IMR-90 (cell line): Measurements from ENCODE around the gene C14orf119. TPM values are rescaled to one million over a fixed set of nuclear protein-coding genes. Genes with fewer than 3 reads are reported as not detected.
A peak's percentile ranks its signal among the peaks of the same experiment; 100 is the strongest.

Experiments
- ATAC-seq: fragments of 200-7000 bp; cut with Tn5 transposase; 2 replicates; pipeline ENCODE4 v1.9.1; 2020; ENCODE audit warnings: low read depth, mild to moderate bottlenecking, moderate library complexity
- BruUV-seq: library from RNA; stranded (reverse); fragments of 400-500 nt; replicated peaks from 2 replicates; lab custom pipeline; 2021; lab: Mats Ljungman, UMichigan
- CTCF ChIA-PET: fragments of 300-600 bp; formaldehyde crosslinking; extraction: SDS; loops from one replicate; lab custom pipeline; 2021; ENCODE audit warnings: antibody characterized with exemption; lab: Yijun Ruan, JAX
- POLR2A ChIA-PET: fragments of 300-600 bp; sonication (Branson Sonifier 250); formaldehyde crosslinking; loops from one replicate; lab custom pipeline; 2022; ENCODE audit warnings: antibody characterized with exemption; ENCODE audit not compliant: unreplicated experiment; lab: Charles Lee
- DNase-seq: peaks from one replicate; pipeline ENCODE4 v3.0.0; 2013
- H2AFZ ChIP-seq: replicated peaks from 2 replicates; pipeline ENCODE3; 2013; ENCODE audit warnings: low read length, mild to moderate bottlenecking; ENCODE audit not compliant: poor library complexity
- H2AK5ac ChIP-seq: 2 replicates; pipeline ENCODE4 v1.6.1; 2013; ENCODE audit warnings: low read depth, low read length, inconsistent platforms
- H2AK9ac ChIP-seq: replicated peaks from 2 replicates; pipeline ENCODE3; 2013; ENCODE audit warnings: mild to moderate bottlenecking, low read depth, low read length, moderate library complexity; ENCODE audit not compliant: poor library complexity
- H2BK120ac ChIP-seq: 2 replicates; pipeline ENCODE4 v1.6.1; 2013; ENCODE audit warnings: low read depth, low read length, inconsistent platforms
- H2BK15ac ChIP-seq: 3 replicates; pipeline ENCODE4 v1.6.1; 2013; ENCODE audit warnings: low read depth, low read length, inconsistent platforms
- H2BK20ac ChIP-seq: 2 replicates; pipeline ENCODE4 v1.6.1; 2013; ENCODE audit warnings: low read depth, mild to moderate bottlenecking, inconsistent platforms, low read length, moderate library complexity
- H2BK5ac ChIP-seq: 2 replicates; pipeline ENCODE4 v1.6.1; 2013; ENCODE audit warnings: mild to moderate bottlenecking, low read depth, low read length, inconsistent platforms; ENCODE audit not compliant: poor library complexity, severe bottlenecking
- H3K14ac ChIP-seq: replicated peaks from 2 replicates; pipeline ENCODE4 v1.6.1; 2013; ENCODE audit warnings: low read depth, low read length, inconsistent platforms
- H3K18ac ChIP-seq: 2 replicates; pipeline ENCODE4 v1.6.1; 2013; ENCODE audit warnings: low read depth, low read length, control low read depth
- H3K23ac ChIP-seq: 2 replicates; pipeline ENCODE4 v1.6.1; 2013; ENCODE audit warnings: low read depth, low read length, inconsistent platforms
- H3K27ac ChIP-seq: 2 replicates; pipeline ENCODE4 v1.5.1; 2013; ENCODE audit warnings: mild to moderate bottlenecking, control low read depth, low read length; ENCODE audit not compliant: insufficient read depth
- H3K27me3 ChIP-seq: 2 replicates; pipeline ENCODE4 v1.6.1; 2013; ENCODE audit warnings: low read length; ENCODE audit not compliant: control insufficient read depth, insufficient read depth
- H3K36me3 ChIP-seq: 2 replicates; pipeline ENCODE4 v1.6.1; 2013; ENCODE audit warnings: low read length, mixed read lengths; ENCODE audit not compliant: control insufficient read depth, insufficient read depth
- H3K4ac ChIP-seq: 2 replicates; pipeline ENCODE4 v1.6.1; 2013; ENCODE audit warnings: low read depth, low read length, inconsistent platforms
- H3K4me1 ChIP-seq: 2 replicates; pipeline ENCODE4 v1.6.1; 2013; ENCODE audit warnings: low read length, mixed read lengths; ENCODE audit not compliant: control insufficient read depth, insufficient read depth
- H3K4me2 ChIP-seq: 2 replicates; pipeline ENCODE4 v1.6.1; 2013; ENCODE audit warnings: low read depth, mild to moderate bottlenecking, control low read depth, low read length, moderate library complexity
- H3K4me3 ChIP-seq: 2 replicates; pipeline ENCODE4 v1.5.1; 2013; ENCODE audit warnings: low read depth, mild to moderate bottlenecking, control low read depth, low read length, moderate library complexity; ENCODE audit not compliant: insufficient read depth
- H3K56ac ChIP-seq: 2 replicates; pipeline ENCODE4 v1.6.1; 2013; ENCODE audit warnings: low read length, inconsistent platforms; ENCODE audit not compliant: insufficient read depth; ENCODE audit errors: extremely low read depth
- H3K79me1 ChIP-seq, 2 experiments: 2 replicates each; pipeline ENCODE4 v1.6.1; 2013; ENCODE audit warnings: low read length in 2 of 2, inconsistent platforms in 1 of 2, low read depth in 1 of 2
- H3K9ac ChIP-seq: 2 replicates; pipeline ENCODE4 v1.6.1; 2013; ENCODE audit warnings: low read depth, low read length, control low read depth
- H3K9me1 ChIP-seq: 2 replicates; pipeline ENCODE4 v1.6.1; 2013; ENCODE audit warnings: low read length, inconsistent platforms; ENCODE audit not compliant: insufficient read depth
- H3K9me3 ChIP-seq: 2 replicates; pipeline ENCODE4 v1.6.1; 2013; ENCODE audit warnings: low read length; ENCODE audit not compliant: control insufficient read depth, insufficient read depth
- H4K20me1 ChIP-seq: 2 replicates; pipeline ENCODE4 v1.6.1; 2013; ENCODE audit warnings: low read length, inconsistent platforms; ENCODE audit not compliant: insufficient read depth
- H4K5ac ChIP-seq: 2 replicates; pipeline ENCODE4 v1.6.1; 2013; ENCODE audit warnings: mild to moderate bottlenecking, low read depth, low read length, control low read depth
- H4K8ac ChIP-seq, 2 experiments: 2 replicates each; pipeline ENCODE4 v1.6.1; 2013; ENCODE audit warnings: low read depth in 2 of 2, low read length in 2 of 2, control low read depth in 1 of 2, inconsistent platforms in 1 of 2
- H4K91ac ChIP-seq: 2 replicates; pipeline ENCODE4 v1.6.1; 2013; ENCODE audit warnings: low read depth, low read length, inconsistent platforms; ENCODE audit not compliant: insufficient read depth
- BHLHE40 ChIP-seq: fragments of 150-350 bp; IDR thresholded peaks from 2 replicates; pipeline ENCODE4 v1.6.1; 2016; ENCODE audit warnings: mild to moderate bottlenecking, low read depth, low read length
- CEBPB ChIP-seq: IDR thresholded peaks from 2 replicates; pipeline ENCODE4 v1.6.1; 2012; ENCODE audit warnings: low read depth, low read length, improper control_type of control experiment
- FOS ChIP-seq: fragments of 150-350 bp; IDR thresholded peaks from 2 replicates; pipeline ENCODE4 v1.6.1; 2016; ENCODE audit warnings: low read depth, low read length
- MAFK ChIP-seq: IDR thresholded peaks from 2 replicates; pipeline ENCODE4 v1.6.1; 2012; ENCODE audit warnings: low read depth, low read length, improper control_type of control experiment
- MAZ ChIP-seq: IDR thresholded peaks from 2 replicates; pipeline ENCODE4 v1.6.1; 2012; ENCODE audit warnings: low read depth, mild to moderate bottlenecking, low read length, improper control_type of control experiment, moderate library complexity, borderline replicate concordance
- MXI1 ChIP-seq: IDR thresholded peaks from 2 replicates; pipeline ENCODE4 v1.6.1; 2012; ENCODE audit warnings: low read depth, mild to moderate bottlenecking, low read length, moderate library complexity, borderline replicate concordance
- NFE2L2 ChIP-seq: fragments of 150-350 bp; IDR thresholded peaks from 2 replicates; pipeline ENCODE4 v1.6.1; 2016; ENCODE audit warnings: low read depth, mild to moderate bottlenecking, low read length
- RAD21 ChIP-seq: IDR thresholded peaks from 2 replicates; pipeline ENCODE4 v1.6.1; 2012; ENCODE audit warnings: low read length, improper control_type of control experiment
- RFX5 ChIP-seq: IDR thresholded peaks from 2 replicates; pipeline ENCODE4 v1.8.0; 2012; ENCODE audit warnings: low read depth, mild to moderate bottlenecking, low read length, moderate library complexity
- SMC3 ChIP-seq: fragments of 150-350 bp; IDR thresholded peaks from 2 replicates; pipeline ENCODE4 v1.6.1; 2016; ENCODE audit warnings: low read depth, mild to moderate bottlenecking, antibody characterized with exemption, low read length, moderate library complexity
- WGBS, 2 experiments: methylation state at CpG; one replicate each; pipeline versions ENCODE4 v1.1.5 to v1.1.7; 2013; ENCODE audit warnings: missing lambda C conversion rate in 2 of 2; ENCODE audit not compliant: insufficient read length in 1 of 2; ENCODE audit errors: extremely low coverage in 2 of 2; 5-methylcytosine and 5-hydroxymethylcytosine counted together
- dilution Hi-C: fragments of 300-500 bp; cut with HindIII; formaldehyde crosslinking; loops from one replicate; pipeline ENCODE4 v1.14.3; 2018; ENCODE audit warnings: low sequenced_read_pairs; ENCODE audit not compliant: unreplicated experiment
- in situ Hi-C: fragments of 300-500 bp; cut with MboI; formaldehyde crosslinking; loops from 3 replicates; pipeline ENCODE4 v1.14.3; 2019; ENCODE audit warnings: low sequenced_read_pairs, inconsistent platforms, mixed read lengths
- intact Hi-C: fragments of 100-400 bp; cut with micrococcal nuclease; formaldehyde crosslinking; loops from 2 replicates; pipeline ENCODE4 v1.10.0; 2022
- polyA plus RNA-seq, 3 experiments: library from polyadenylated mRNA; depleted of rRNA; stranded (reverse); fragments of >200 nt; gene quantifications; 2 replicates each; pipeline ENCODE4 v1.2.3, GENCODE V29; 2012; ENCODE audit warnings: low replicate concordance in 1 of 3
- total RNA-seq: library from RNA; depleted of rRNA; stranded (reverse); fragments of >200 nt; gene quantifications from 2 replicates; pipeline ENCODE4 v1.2.3, GENCODE V29; 2012
- TF ChIP-seq, protein P1 (sequence below): fragments of 150-350 bp; IDR thresholded peaks from 2 replicates; pipeline ENCODE4 v1.6.1; 2017; ENCODE audit warnings: mild to moderate bottlenecking, antibody characterized with exemption, low read length, low read depth
- TF ChIP-seq, protein P2 (sequence below): fragments of 150-350 bp; IDR thresholded peaks from 2 replicates; pipeline ENCODE4 v1.6.1; 2016; ENCODE audit warnings: low read depth, mild to moderate bottlenecking, low read length, moderate library complexity, borderline replicate concordance
- TF ChIP-seq, protein P3 (sequence below): conservative IDR thresholded peaks from 2 replicates; pipeline ENCODE4 v1.5.1; 2012; ENCODE audit warnings: mild to moderate bottlenecking, low read depth, low read length, improper control_type of control experiment

C14orf119 gene
- total and polyA plus RNA-seq, 2 of the 4 experiments (the other 2 are of a cell fraction) = 74.0 to 83.7 TPM

DNA sequence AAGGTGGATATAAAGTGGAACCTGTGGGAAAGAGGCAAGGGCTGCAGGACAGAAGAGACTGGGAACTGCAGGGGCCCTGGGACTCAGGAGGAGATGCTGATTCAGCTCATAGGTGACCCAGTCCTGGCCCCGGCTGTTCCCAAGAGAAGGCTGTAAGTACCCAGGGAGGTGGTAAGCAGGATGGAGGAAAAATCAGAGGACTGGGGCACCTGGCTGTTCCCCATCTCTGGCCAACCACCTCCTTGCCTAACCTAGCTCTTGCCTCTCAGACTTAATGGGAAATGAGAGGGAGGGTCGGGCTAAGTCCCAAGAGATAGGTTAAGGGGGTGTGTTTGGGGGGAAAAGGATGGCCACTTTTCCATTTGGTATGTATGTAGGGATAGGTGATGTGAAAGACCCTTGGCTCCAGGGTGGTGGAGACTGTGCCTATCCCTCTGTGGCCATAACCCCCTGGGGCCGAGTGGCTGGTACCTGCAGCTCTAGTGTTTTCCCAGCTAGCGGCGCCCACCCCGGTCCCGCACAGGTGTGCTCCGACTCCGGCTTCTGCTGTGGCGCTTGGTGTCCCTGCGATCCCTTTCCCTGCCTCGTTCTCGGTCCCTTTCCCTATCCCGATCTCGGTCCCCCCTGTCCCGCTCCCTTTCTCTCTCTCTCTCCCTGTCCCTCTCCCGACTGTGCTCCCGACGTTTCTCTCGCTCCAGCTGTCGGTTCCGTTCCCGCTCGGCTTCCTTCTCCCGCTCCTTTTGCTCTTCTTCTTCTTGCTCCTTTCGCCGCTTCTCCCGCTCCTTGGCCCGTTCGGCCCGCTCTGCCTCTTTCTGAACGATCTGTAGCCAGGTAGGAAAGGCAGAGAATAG, 36.4 kb upstream of the C14orf119 start:
- Histone ChIP-seq H2AFZ (no peak overlapping the region), H3K36me3 (peaks cover 47% of the 10 kb centered on the region), H2BK5ac (no peak overlapping the region), H2BK120ac (no peak overlapping the region), H4K8ac (no peak overlapping the region), H2AK9ac (no peak overlapping the region), H3K9me1 (peaks cover 5% of the 10 kb centered on the region; the same call in 1 of the 2 replicates), H4K20me1 (peaks cover 21% of the 10 kb centered on the region), H3K79me1 (peaks cover 5 to 53% of the 10 kb centered on the region in 2 experiments), H3K18ac (no peak overlapping the region), H3K14ac (no peak overlapping the region), H3K27me3 (no peaks in the 10 kb centered on the region), H2BK15ac (no peak overlapping the region), H3K4me2 (no peak overlapping the region), H4K5ac (no peak overlapping the region), H3K23ac (no peak overlapping the region), H3K9me3 (no peaks in the 10 kb centered on the region), H3K4ac (no peak overlapping the region), H3K27ac (no peak overlapping the region), H2AK5ac (no peak overlapping the region), H3K56ac (no peak overlapping the region), H3K4me1 (peaks cover 19% of the 10 kb centered on the region), H3K4me3 (no peak overlapping the region), H2BK20ac (no peak overlapping the region), H4K91ac (no peak overlapping the region), H3K9ac (no peak overlapping the region)
- ChIA-PET POLR2A (interaction anchor here (0.7 to 0.8 kb wide), 2 partner anchors 12 to 81 kb away, joined by 3 read pairs; no protein-coding TSS in a partner anchor), CTCF (interaction anchor here (1.0 to 2.2 kb wide), 10 partner anchors 10 to 83 kb away, joined by 3 to 17 read pairs (median 8); partner anchors contain the start of genes ACIN1 and C14orf119)
- no peak for DNase-seq
- ATAC-seq = no peak
- intact Hi-C loops (loop anchor here (1.0 kb wide), 2 partner anchors 65 to 73 kb away; no protein-coding TSS in a partner anchor), dilution Hi-C loops (no loop called here), in situ Hi-C loops (no loop called here)
- 90% methylated on average over 13 of the region's 32 CpGs; no CpG with 5 or more reads in 1 of the 2 experiments for WGBS, 2 experiments
- BruUV-seq = TSS peak; percentile 98
- TF ChIP-seq SMC3 = no peak
- no peak for TF ChIP-seq CEBPB
- no peak for TF ChIP-seq FOS
- TF ChIP-seq BHLHE40 = no peak
- TF ChIP-seq RAD21 = no peak
- TF ChIP-seq MAFK = no peak
- no peak for TF ChIP-seq MXI1
- TF ChIP-seq MAZ = no peak
- TF ChIP-seq, protein P1, sequence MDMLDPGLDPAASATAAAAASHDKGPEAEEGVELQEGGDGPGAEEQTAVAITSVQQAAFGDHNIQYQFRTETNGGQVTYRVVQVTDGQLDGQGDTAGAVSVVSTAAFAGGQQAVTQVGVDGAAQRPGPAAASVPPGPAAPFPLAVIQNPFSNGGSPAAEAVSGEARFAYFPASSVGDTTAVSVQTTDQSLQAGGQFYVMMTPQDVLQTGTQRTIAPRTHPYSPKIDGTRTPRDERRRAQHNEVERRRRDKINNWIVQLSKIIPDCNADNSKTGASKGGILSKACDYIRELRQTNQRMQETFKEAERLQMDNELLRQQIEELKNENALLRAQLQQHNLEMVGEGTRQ = no peak
- TF ChIP-seq, protein P2, sequence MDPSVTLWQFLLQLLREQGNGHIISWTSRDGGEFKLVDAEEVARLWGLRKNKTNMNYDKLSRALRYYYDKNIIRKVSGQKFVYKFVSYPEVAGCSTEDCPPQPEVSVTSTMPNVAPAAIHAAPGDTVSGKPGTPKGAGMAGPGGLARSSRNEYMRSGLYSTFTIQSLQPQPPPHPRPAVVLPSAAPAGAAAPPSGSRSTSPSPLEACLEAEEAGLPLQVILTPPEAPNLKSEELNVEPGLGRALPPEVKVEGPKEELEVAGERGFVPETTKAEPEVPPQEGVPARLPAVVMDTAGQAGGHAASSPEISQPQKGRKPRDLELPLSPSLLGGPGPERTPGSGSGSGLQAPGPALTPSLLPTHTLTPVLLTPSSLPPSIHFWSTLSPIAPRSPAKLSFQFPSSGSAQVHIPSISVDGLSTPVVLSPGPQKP = no peak
- TF ChIP-seq, protein P3, sequence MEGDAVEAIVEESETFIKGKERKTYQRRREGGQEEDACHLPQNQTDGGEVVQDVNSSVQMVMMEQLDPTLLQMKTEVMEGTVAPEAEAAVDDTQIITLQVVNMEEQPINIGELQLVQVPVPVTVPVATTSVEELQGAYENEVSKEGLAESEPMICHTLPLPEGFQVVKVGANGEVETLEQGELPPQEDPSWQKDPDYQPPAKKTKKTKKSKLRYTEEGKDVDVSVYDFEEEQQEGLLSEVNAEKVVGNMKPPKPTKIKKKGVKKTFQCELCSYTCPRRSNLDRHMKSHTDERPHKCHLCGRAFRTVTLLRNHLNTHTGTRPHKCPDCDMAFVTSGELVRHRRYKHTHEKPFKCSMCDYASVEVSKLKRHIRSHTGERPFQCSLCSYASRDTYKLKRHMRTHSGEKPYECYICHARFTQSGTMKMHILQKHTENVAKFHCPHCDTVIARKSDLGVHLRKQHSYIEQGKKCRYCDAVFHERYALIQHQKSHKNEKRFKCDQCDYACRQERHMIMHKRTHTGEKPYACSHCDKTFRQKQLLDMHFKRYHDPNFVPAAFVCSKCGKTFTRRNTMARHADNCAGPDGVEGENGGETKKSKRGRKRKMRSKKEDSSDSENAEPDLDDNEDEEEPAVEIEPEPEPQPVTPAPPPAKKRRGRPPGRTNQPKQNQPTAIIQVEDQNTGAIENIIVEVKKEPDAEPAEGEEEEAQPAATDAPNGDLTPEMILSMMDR = no peak
- no peak for TF ChIP-seq RFX5
- TF ChIP-seq NFE2L2 = no peak
